Activated CD8-positive, alpha-beta memory T cell treated with anti-CD3 and anti-CD28 coated beads for 24 hours (primary cell): ENCODE results near the gene EPB41.

ENCODE experiments used
- DNase-seq: peaks from one replicate; pipeline ENCODE4 v3.0.0-alpha.2; 2020

The EPB41 gene

GRCh38 chr1:28891256-28891655, 23.1 kb upstream of the EPB41 start:
- DNase-seq: no peak

DNA sequence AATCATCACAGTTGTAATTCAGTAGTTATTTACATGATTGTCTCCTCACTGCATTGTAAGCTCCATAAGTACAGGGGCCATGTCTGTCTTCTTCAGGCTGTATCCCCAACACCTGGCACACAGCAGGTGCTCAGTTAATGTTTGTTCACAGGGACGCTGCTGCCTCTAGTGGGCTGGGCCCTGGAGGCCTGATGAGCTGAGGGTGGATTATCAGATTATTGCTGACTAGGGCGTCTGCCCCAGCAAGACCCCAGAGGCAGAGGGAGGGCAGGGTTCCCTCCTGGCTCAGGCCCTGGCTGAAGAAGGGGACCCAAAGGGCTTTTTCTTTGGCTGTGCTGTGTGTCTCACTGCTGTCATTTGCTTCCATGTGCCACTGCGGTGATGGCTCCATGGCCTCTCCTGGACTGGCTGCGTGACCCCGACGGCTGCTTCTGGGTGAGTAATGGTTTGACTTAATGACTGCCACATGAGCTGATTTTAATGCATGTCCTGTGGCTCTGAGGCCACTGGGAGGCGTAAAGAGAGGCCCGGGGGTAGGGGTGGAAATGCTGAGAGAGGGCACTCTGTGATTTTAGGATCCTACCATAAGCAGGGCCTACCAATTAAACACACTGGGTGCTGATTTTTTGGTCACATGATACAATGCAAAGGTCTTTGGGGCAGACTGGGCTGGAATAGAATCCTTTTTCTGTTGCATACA, 20.8 kb upstream of the EPB41 start:
- DNase-seq: no peak

DNA sequence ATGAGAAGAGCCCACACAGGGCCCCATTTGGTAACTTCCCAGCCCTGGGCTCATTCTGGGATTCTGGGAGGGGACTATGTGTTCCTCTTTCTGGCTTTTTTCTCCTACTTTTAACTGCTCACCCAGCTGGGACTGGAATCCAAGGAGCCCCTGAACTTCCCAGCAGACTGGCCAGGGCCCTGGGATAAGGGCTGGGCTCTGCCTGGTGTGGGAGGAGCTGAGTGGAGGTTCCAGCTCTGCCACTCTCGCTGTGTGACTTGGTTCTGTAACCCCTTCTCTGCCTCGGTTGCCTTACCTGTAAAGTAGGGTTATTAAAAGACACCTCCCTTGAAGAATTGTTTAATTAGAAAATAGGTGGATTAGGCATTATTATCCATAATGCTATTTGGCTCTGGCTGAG, 19.6 kb upstream of the EPB41 start:
- DNase-seq: no peak

DNA sequence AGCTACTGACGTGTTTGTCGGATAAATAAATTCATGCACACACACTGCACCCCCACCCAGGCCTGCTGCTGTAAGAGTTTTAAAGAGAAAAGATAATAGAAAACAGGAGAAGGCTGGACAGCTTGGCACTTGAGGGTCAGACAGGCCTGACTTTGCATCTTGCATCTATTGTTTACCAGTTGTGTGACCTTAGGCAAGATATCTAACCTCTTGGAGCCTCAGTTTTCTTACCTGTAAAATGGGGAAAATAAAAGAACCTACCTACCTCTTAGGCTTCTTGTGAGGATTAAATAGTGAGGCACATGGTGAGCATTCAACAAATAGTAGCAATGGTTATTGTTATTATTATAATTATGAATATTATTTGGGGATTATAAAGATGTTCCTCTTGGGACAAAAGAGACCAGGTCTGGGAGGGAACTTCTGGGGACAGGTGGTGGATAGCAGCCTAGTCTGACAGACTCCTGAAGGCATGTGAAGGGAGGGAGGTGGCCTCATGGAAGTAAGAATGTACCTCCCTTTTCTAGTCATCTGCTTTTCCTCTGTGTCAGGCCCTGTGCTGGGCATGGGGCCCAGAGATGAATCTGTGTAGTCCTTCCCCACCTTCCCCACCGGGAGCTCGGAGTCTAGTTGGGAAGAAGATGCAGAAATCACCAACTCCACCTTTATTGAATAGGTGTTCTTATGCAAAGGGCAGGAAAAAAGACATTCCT, 18.3 kb upstream of the EPB41 start:
- no peak for DNase-seq

DNA sequence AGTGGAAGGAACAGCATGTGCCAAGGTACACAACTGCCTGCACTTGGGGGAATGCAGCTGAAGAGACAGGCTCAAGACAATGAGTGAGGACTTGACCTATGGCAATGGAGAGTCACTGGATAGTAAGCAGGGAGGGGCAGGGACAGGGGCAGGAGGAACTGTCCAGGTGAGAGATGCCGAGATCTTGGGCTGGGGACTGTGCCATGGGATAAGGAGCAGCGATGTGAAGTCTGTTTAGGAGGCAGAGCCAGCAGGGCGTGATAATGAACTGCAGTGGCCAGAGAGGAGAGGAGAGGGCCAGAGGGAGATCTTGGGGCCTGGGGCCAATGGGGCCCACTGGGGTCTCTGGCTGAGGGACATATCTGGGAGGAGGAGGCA, 17.8 kb upstream of the EPB41 start:
- DNase-seq: no peak

DNA sequence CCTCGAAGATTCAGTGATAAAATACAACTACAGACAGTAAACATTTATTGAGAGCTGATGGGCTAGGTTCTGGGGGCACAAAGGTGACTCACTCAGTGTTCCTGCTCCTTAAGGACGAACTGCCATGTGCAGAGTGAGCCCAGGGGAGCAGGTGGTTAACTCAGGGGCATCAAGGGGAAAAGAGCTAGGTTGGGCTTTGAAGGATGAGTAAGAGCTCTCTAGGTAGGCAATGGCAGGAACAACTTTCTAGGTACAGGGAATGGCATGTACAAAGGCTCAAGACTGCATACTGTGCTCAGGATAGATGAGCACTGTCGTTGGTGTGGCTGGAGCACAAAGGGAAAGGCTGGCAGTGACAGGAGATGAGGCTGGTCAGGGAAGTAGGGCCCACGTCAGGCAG, 16.6 kb upstream of the EPB41 start:
- DNase-seq: no peak

GRCh38 chr1:28898405-28898881, 15.9 kb upstream of the EPB41 start:
- no peak for DNase-seq

DNA sequence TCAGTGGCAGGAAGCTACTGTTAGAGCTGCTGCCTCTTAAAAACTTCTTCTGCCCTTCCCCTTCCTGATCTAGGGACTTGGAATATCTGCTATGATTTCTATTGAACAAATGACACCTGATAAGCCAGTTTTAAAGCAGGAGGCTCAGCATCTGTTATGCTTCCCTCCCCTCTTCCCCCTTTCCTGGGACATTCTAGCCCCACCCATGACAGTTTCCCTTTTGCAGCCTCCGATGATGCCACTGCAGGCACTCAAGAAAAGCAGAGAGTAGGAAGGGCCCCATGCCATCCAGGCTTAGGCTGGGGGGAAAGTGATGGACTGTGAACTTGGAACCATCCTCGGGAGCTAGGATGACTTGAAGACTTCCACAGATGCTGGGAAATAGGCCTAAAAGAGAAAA, 15.1 kb upstream of the EPB41 start:
- no peak for DNase-seq

GRCh38 chr1:28900562-28900961, 13.8 kb upstream of the EPB41 start:
- DNase-seq: no peak

DNA sequence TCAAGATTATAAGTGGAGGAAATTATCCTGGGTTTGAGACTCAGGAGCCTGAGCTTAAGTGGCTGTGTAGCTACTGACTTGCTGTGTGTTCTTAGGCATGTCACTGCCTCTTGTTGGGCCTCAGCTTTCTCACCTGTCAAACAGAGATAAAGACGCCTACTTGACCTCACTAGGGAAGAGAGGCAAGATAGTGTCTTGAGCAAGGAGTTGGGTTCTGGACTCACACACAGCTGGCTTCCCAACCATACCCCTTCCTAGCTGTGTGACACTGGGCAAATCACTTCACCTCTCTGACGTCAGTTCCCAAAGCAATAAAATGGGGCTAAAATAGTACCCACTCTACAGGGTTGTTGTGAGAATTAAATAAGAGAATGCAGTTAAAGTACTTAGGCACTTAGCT, 11.6 kb upstream of the EPB41 start:
- DNase-seq: no peak

DNA sequence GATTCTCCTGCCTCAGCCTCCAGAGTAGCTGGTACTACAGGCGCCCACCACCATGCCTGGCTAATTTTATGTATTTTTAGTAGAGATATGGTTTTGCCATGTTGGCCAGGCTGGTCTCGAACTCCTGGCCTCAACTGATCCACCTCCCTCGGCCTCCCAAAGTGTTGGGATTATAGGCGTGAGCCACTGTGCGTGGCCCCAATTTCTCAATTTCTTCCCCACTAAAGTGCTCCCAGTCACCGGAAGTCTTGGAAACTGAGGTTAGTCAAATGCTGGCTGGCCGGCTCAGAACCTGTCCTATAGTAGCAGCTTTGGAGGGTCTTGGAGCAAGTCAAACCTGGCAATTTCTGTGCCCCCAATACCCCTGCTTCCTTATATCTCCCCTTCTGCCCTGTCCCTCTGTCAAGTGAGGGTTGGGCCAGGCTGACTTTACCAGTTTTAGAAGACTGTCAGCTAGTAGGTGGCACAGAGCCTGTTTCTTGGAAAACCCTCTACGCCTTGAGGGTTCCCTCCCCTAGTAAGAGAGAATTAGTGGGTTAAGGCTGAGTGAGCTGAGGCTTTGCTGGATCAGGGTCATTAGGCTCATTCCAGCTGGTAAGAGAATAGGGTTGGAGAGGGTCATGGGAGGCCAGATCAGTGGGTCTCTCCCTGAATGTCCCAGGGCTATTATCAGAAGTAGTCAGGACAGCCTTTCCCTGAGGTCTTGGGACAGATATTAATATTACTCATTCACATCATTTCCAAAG, 8.3 kb upstream of the EPB41 start:
- no peak for DNase-seq

DNA sequence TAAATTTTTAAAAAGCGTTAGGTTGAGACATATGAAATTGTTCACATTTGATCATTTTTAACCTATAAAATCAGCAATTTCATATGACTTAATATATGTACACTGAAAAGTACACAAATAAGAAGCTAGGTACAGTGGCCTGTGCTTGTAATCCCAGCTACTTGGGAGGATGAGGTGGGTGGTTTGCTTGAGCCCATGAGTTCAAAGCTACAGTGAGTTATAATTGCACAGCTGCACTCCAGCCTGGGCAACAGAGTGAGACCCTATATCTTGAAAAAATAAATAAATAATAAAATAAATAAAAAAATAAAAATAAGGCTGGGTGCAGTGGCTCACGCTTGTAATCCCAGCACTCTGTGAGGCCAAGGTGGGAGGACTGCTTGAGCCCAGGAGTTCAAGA, 5.2 kb upstream of the EPB41 start:
- DNase-seq: no peak

GRCh38 chr1:28910379-28911115, 3.8 kb upstream of the EPB41 start:
- peak; percentile 37 for DNase-seq

DNA sequence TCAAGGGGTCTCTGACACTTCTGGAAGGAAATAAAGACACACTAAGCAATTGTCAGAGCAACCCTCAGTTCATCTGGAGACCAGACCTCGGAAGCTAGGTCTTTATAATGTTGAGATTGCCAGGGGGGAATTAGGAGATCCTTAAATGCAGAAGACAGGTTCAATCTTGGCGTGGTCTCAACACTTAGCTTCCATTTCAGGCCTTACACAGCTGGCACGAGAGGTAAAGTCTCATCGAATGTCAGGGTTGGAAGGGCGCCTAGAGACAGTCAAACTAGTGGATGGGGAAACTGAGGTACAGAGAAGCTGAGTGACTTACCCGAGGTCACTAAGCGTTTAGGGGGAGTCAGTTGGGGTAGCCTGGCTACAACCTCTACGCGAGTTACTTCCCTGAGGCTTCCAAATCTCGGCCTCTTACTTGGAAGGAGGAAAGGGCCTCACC, 562 bp upstream of the EPB41 start:
- DNase-seq: no peak

DNA sequence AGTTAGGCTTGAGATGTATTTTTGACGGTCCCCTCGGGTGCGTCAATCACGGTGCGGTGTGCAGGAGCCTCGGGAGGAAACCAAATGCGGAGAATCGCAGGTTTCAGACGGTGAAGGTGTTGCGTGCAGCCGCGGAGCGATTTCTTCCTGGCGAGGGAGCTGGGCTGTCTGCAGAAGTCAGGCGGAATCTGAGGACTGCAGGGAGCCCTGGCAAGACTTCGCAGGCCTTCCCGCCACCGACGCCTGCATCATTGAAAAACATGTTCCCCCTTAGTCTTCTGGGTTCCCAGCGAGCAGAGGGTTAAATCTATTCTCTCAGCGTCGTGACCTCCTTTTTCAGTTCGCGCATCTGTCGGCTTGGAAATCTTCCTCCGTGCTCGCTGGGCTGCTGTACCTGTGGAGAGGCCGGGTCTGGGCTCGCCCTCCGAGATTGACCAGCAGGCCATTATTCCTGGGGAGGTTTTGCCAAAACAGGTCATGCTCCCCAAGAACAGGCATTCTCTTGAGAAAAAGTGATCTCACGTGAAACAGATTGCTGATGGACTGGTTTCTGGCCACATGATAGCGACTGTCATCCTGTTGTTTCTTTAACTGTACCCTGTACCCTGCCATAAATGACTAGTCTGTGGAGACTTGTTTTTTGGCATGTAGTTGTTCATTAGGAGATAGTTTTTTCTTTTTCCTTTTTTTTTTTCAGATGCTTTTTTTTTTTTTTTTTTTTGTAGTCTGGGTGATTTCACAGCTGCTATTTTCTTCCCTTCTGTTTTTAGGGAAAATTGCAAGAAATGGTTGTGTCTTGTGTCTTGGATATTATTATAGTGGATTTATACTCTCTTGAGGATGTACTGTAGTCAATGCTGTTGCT, 894 bp downstream of the EPB41 start:
- DNase-seq: peak; percentile 79

DNA sequence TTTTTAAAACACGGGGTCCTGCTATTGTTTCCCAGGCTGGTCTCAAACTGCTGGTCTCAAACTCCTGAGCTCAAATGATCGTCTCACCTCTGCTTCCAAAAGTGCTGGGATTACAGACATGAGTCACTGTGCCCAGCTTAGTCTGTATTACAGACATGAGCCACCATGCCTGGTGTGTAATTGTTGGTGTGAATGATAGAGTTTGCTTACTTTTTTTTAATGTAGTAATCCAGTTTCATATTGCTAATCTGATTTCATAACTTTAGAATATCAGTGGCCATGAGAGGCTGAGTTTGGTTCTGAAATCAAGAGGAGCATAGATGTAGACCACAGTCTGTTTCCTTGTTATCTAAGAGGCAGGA, 3.4 kb downstream of the EPB41 start:
- DNase-seq: peak; percentile 45

- no peak for DNase-seq
Measured at GRCh38 chr1:28921286-28921869, 7.0 kb downstream of the EPB41 start.

GRCh38 chr1:28925350-28925891, 11.1 kb downstream of the EPB41 start:
- DNase-seq: no peak

DNA sequence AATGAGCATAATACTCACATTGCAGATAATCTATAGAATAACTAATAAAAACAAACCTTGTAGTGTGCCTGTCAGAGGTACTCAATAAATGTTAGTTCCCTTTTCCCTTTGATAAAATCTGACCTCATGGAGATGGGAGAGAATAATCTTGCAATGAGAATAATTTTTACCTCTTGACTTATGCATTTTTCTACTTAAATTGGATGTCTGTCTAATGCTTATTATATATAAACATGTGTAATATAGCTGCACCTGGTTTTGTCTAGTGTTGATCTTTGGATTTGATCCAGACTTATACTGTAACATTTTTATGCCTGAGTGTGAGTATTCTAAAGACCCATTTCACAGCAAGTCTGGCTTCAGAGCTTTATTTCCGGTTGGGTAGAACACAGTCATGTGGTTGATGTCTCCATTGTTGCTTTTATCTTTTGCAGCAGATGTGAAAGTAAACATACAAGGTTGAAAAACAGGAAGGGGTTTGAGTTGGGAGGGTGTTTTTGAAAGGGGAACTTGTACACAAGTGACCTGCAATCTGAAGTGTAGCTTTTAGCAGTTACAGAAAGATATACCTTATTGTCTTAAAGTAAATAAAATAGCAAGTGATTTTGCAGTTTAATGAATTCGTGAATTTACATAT, 12.4 kb downstream of the EPB41 start:
- no peak for DNase-seq

GRCh38 chr1:28927266-28927647, 12.9 kb downstream of the EPB41 start:
- no peak for DNase-seq
